Peyer's patch (tissue), 4 donors: ENCODE measurements around the gene TMEM51.

Source experiments
- CTCF ChIP-seq, 6 experiments: fragments of 450-650 bp in 4 of 6; fragments of 200-600 bp in 2 of 6; sonication (generic) in 1 of 6; IDR thresholded peaks; one replicate each; pipeline ENCODE4 v1.5.1; 2017 to 2019; ENCODE audit warnings: antibody characterized with exemption in 6 of 6, mild to moderate bottlenecking in 3 of 6, moderate library complexity in 1 of 6
- POLR2A ChIP-seq, 2 donors: fragments of 450-650 bp; IDR thresholded peaks; one replicate each; pipeline ENCODE4 v1.5.1; 2017; ENCODE audit warnings: antibody characterized with exemption in 2 of 2, mild to moderate bottlenecking in 2 of 2, moderate library complexity in 2 of 2

GRCh38 chr1:15249081-15249480 lies 95.5 kb downstream of the TMEM51 start:
- TF ChIP-seq CTCF (IDR thresholded peaks at IDR 0.05) (no peak), POLR2A (IDR thresholded peaks at IDR 0.05) (no peak)
